ENCODE measurements around the gene CHN1.

CHN1 gene

GRCh38 chr2:175037941-175038340 lies 32.8 kb upstream of the CHN1 start:
- TF ChIP-seq CTCF (IDR thresholded peaks at IDR 0.05; ENCODE audit: control insufficient read depth, insufficient read depth, low read depth, low read length, missing control alignments): no peak
- H3K4me3 ChIP-seq (ENCODE audit: control insufficient read depth, low read depth, low read length): no peak overlapping the region
- no peak for DNase-seq (ENCODE audit: low read depth)

DNA sequence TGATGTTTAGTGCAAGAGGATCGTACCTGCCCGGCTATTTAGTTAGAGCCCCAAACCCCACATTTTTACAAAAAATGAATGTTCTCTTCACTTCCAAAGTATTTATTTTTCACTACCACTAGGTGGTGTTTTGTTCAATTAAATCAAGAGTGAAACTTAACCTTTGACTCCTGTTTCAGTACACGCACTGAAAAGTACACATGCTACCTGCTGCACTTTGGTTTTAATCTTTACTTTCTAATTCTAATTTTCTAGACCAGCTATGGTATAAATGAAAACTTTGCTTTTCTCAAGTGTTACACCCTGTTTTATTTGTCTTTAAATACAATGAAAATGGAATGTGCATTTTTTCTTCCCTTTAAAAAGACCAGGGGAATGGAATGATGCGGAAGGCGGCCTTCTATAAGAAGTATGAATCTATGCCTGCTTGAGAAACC lies 31.4 kb upstream of the CHN1 start:
- TF ChIP-seq CTCF (IDR thresholded peaks at IDR 0.05; ENCODE audit: control insufficient read depth, insufficient read depth, low read depth, low read length, missing control alignments): peak; percentile 37
- DNase-seq (ENCODE audit: low read depth): no peak
- H3K4me3 ChIP-seq (ENCODE audit: control insufficient read depth, low read depth, low read length): no peak overlapping the region

- no peak for TF ChIP-seq CTCF (IDR thresholded peaks at IDR 0.05; ENCODE audit: control insufficient read depth, insufficient read depth, low read depth, low read length, missing control alignments)
- no peak for DNase-seq (ENCODE audit: low read depth)
- H3K4me3 ChIP-seq (ENCODE audit: control insufficient read depth, low read depth, low read length): no peak overlapping the region
Observed at GRCh38 chr2:175035806-175036205, 30.6 kb upstream of the CHN1 start.

GRCh38 chr2:175034716-175035115 lies 29.5 kb upstream of the CHN1 start:
- no peak for DNase-seq (ENCODE audit: low read depth)
- no peak overlapping the region for H3K4me3 ChIP-seq (ENCODE audit: control insufficient read depth, low read depth, low read length)
- TF ChIP-seq CTCF (IDR thresholded peaks at IDR 0.05; ENCODE audit: control insufficient read depth, insufficient read depth, low read depth, low read length, missing control alignments): no peak

GRCh38 chr2:175030380-175031271 lies 25.4 kb upstream of the CHN1 start:
- no peak overlapping the region for H3K4me3 ChIP-seq (ENCODE audit: control insufficient read depth, low read depth, low read length)
- TF ChIP-seq CTCF (IDR thresholded peaks at IDR 0.05; ENCODE audit: control insufficient read depth, insufficient read depth, low read depth, low read length, missing control alignments): peak; percentile 56
- DNase-seq (ENCODE audit: low read depth): peak; percentile 16

DNA sequence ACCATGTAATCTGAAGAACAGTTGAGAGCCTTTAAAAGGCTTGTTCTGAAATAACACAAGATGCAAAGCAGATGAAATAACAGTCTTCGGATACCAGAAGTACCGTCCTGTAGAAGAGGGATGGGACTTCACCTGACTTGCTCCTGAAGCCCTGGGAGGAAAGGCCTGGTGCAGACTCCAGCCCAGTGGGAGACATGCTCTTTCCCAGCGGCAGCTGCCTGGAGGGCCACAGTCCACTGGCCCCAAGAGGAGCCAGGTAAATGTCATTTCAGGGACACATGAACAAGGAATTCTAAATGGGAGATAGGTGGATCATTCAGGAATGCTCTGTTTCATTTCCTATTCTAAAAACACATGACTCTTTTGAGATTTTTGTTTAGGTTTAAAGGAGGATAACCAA lies 22.6 kb upstream of the CHN1 start:
- no peak overlapping the region for H3K4me3 ChIP-seq (ENCODE audit: control insufficient read depth, low read depth, low read length)
- no peak for DNase-seq (ENCODE audit: low read depth)

More for the DNA sequence above, 22.6 kb upstream of the CHN1 start:
- no peak for TF ChIP-seq CTCF (IDR thresholded peaks at IDR 0.05; ENCODE audit: control insufficient read depth, insufficient read depth, low read depth, low read length, missing control alignments)

All from AG09309 (cell line).